ENCODE data around the gene MSX2.

- TF ChIP-seq POLR2AphosphoS5 (IDR thresholded peaks at IDR 0.05; ENCODE audit: low read depth, low read length) (no peak), CTCF (IDR thresholded peaks at IDR 0.05) (peak; percentile 65), REST (IDR thresholded peaks at IDR 0.05; ENCODE audit: insufficient read depth in 1 of 2, low read depth in 2 of 2, low read length in 1 of 2) (no peak), SIN3A (IDR thresholded peaks at IDR 0.05; ENCODE audit: borderline replicate concordance, insufficient read depth, low read depth, low read length) (no peak)
Observed at GRCh38 chr5:174755106-174755505, 30.7 kb downstream of the MSX2 start.
